HL-60/S4 treated with phorbol 12-myristate 13-acetate at 8.2 ng/mL for 4 days and 3 days (cell line): ENCODE data around the gene RUNX1.
"Not testable (repeated sequence)": the region's sequence is repeated elsewhere in the genome, so short reads cannot be mapped to it uniquely, and the experiment has no call there.

Source experiments
- in situ Hi-C: fragments of 300-500 bp; cut with MboI; formaldehyde crosslinking; loops from 2 replicates; pipeline ENCODE4 v1.15.0; 2022; ENCODE audit warnings: low sequenced_read_pairs

Gene RUNX1

DNA sequence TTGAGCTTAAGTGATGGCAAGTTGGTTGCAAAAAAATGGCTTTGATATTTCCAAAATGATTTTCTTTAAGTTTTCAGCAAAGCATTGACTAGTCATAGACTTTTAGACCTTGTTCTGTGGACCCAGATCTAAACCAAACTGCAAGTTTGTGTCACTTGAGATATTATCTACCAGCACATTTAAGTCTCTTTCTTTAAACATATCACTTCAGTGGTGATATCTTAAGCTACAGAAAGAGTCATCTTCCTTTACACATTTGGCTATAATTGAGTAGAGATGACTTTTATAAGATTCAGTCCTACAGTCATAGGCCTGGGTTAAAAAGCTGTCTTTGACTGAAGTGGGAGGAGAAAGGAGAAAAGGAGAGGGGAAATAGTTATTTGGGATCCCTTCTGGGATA lies 95.2 kb downstream of the RUNX1 start:
- in situ Hi-C loops: no loop called here

DNA sequence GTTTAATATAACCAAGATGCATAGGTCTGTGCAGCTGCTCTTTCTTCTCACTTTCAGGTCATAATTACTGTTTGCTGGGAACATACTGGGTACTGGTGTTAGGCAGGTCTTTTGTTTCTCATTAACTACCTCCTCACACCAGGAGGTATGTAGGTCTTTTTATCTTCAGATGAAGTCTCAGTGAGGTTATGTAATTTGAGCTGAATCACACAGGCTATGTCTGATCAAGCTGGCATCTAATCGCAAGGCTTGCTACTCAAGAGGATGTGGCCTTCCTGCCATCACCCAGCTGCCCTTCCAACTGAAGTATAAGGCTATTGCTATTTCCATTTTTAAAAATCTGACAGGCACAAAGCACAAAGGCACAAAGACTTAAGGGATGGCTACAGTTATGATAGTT lies 96.4 kb downstream of the RUNX1 start:
- in situ Hi-C loops: no loop called here

DNA sequence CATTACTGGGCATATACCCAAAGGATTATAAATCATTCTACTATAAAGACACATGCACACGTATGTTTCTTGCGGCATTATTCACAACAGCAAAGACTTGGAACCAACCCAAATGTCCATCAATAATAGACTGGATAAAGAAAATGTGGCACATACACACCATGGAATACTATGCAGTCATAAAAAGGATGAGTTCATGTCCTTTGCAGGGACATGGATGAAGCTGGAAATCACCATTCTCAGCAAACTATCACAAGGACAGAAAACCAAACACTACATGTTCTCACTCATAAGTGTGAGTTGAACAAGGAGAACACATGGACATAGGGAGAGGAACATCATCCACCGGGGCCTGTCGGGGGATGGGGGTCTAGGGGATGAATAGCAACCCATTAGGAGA lies 97.2 kb downstream of the RUNX1 start:
- in situ Hi-C loops: not testable (repeated sequence)

DNA sequence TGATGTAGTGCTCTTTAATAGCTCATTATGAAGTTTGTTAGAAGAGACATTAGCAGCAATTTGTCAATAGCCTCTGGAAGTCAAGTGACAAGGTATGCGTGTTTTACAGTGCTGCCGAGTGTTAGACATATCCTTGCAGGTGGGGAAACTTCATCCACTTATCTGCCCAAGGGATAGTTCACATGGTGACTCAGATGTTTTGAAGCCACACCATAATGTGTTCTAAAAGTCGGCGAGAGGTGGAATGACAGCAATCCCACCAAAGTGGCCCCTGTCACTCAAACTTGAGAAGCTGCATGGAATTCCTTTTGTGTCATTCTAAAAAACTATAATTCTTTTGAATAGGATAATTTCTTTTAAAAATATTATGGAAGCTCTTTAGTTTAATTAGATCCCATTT lies 98.1 kb downstream of the RUNX1 start:
- in situ Hi-C loops: no loop called here

DNA sequence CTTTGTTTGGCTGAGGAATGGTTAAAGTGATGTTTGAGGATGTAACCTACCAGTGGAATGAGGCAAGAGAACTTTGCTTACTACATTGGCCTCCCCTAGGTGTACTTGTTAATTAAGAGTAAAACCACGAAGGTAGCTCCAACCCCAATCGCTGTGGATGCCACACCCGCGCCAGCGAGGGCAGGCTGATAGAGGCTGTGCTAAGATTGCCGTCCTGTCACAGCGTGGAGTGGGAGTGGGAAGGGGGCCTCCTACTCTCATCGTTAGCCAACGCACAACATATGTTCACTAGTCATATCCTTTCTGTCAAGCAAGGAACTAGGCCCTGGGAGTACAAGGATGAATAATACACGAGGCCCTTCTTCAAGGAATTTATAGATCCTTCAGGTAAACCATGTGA lies 99.6 kb downstream of the RUNX1 start:
- in situ Hi-C loops: no loop called here

DNA sequence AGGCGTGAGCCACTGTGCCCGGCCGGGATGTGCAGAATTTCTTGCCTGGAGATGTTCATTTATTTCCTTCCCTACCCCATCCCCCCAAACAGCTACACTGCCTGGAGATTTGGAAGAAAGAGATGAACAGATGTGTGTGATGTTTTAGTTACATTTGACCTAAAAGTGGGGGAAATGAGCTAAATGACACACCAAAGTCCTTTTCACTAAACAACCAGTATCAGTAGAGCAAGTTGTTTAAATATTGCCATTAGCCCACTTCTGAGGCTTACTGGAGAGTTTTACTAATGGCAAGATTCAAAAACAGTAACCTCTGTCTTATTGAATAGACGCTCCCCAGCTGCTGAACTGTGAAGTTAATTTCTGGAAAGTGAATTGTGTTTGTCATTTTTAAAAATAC lies 100.1 kb downstream of the RUNX1 start:
- in situ Hi-C loops: no loop called here

DNA sequence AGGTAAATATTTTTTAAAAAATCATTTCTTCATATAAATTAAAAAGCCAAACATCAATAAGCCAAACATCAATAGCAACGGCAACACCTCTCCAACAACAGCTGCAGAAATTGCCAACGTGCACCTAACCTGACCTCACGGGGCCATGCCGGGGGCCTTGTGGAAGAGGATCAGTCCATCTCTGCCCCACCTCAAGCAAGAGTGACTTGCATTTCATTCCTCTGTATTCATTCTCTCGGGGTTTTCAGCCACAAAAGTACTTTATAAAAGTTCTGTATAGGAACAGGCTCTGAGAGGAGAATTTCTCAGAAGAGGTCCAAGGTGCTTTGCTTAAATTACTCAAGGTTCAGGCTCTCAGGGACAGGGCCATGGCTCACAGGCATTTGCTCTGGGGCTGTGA lies 100.9 kb downstream of the RUNX1 start:
- in situ Hi-C loops: no loop called here

DNA sequence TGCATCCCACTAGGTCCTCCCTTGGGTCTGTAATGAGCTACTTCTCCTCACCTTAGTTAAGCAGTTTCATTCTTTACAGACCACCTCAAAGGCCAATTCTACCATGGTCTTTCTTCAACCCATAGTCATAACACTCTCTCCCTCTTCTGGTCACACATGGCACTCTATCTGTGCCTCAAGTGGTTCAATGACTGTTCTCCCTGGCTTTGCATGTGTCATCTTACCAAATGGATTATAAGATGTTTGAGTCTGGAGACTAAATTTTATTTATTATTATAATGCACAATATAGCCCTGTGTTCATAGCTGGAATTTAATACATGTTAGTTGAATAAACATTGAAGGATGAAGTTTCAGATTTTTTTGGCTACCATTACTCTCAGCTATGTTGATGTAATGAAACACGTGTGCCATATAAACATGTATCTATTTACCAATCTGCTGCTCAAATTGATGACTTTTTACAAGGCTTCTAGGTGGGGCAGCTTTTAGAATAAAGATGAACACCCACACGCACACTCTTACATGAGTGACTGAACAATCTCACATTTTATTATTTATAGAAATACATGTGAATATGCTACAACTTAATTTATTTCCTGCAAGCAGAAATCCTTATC lies 102.1 kb downstream of the RUNX1 start:
- in situ Hi-C loops: no loop called here

DNA sequence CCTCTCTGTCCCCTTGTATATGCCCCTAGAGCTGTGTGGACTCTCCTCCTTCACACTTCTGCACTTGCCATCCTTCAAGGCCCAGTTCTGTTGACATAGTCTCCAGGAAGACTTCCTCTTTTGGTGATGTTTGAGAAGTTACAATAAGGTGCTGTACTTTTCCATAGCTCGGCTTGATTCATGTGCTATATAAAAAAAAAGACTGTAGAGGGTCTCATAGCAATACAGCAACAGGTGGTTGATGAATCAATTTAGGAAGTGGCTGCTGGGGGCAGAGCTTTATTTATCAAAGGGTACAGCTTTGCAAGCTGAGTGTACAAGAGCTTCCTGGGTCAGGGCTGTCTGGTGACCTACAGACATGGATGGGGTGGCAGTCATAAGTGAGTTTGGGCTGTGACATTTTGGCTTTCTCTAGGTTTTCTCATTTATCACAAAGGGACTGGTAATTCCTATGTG lies 102.7 kb downstream of the RUNX1 start:
- in situ Hi-C loops: no loop called here

DNA sequence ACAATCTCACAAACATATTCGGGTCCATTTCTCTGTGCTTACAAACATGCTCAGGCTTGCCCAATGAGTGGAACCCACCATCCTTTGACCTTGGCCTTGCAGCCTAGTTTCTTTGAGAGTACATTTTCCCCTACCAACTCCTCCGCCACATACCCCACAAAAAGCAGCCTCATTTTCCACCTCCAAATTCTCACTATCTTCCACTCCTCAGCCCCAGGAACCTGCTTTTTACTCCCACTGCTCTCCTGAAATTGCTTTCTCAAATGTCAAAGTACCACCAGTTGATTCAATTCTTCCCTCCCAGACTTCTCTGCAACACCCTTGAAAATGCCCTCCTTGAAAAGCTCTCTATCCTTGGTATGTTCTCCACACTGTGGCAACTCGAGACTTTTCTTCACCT lies 103.8 kb downstream of the RUNX1 start:
- in situ Hi-C loops: no loop called here

DNA sequence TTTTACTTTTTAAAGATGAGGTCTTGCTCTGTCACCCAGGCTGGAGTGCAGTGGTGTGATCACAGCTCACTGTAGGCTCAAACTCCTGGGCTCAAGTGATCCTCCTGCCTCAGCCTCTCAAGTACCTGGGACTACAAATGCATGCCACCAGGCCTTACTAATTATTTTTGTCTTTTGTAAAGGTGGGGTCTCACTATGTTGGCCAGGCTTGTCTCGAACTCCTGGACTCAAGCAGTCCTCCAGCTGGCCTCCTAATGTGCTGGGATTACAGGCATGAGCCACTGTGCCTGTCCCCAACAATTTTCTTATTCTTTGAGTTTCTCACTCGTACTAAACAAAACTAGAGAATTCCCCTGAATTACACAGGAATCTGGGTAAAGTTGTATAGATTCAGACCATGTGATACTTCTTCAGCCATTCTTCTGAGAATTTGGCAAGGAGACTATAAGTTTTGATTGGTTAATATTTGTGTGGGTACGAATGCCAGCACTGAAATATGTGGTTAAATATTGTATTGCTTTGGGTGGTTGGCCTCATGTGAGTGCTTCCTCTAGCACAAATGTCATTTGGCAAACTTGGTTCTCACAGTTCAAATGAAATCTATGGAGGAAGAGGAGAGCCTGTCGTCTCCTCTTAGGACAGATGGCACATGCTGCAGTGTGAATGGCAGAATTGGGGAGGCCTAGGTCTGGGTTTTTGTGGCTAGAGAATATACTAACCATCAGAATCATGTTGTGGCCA lies 104.9 kb downstream of the RUNX1 start:
- in situ Hi-C loops: no loop called here

DNA sequence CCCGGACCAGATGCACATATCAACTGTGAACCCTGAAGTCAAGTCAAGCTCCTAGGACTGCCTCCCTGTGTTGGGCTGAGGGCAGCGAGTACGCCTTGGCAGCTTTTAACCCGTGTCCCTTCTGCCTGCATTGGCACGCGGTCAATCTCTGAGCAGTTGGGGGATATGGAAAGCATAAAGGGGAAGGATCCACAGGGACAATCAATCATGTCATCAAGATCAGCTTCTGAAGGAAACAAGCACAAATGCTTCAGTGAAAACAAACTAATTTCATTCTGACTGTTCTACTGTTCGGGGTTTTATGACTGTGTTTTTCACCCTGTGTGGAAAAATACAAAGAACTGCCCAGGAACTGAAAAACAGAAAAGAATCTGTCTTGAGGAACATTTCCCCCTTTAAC lies 106.2 kb downstream of the RUNX1 start:
- in situ Hi-C loops: no loop called here

DNA sequence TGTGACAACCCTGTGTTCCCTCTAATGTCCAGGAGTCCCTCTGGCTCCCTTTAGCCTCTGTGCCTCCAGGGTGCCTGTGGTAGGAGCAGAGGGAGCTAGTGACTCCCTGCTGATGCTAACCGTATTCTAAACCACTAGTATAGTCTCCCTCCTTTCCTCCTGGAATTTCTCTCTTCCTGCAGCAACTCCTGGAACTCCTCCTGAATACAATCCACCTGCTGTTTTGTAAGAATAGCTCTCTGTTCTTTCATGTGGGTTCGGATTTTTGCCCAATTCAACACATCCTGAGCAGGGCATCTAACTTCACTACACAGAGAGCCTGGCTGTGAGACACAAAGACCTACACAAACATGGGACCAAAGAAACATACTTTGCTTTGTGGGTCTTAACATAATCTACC lies 107.9 kb downstream of the RUNX1 start:
- in situ Hi-C loops: no loop called here

DNA sequence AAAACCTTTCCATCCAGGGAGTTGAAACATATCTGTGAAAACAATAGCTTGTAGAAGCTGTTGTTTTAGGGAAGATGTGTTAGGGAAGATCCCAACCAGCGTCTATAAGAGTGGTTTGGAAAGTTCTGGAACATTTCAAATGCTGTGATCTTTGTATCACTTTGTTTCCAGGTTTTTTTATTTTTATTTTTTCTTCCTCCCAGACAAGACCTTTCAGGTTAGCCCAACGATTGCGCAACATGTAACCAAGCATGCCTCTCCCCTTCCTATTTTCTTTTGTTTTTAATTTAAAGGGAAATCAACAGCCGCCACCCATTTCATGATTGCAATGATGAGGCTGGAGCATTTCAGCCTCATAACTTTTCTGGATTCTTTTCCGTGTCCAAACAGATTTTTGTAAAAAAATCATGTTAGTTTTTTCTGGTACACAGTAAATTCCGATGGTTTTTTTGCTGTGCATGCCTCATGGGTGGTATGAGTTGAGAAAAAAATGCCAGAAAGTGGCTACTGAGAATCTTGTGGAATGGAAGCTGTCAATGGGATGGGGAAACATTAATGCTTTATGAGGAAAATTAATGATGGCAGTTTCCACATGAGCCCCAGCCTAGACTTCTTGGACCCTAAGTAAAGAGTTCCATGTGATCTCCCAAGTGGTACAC lies 109.3 kb downstream of the RUNX1 start:
- in situ Hi-C loops: no loop called here

DNA sequence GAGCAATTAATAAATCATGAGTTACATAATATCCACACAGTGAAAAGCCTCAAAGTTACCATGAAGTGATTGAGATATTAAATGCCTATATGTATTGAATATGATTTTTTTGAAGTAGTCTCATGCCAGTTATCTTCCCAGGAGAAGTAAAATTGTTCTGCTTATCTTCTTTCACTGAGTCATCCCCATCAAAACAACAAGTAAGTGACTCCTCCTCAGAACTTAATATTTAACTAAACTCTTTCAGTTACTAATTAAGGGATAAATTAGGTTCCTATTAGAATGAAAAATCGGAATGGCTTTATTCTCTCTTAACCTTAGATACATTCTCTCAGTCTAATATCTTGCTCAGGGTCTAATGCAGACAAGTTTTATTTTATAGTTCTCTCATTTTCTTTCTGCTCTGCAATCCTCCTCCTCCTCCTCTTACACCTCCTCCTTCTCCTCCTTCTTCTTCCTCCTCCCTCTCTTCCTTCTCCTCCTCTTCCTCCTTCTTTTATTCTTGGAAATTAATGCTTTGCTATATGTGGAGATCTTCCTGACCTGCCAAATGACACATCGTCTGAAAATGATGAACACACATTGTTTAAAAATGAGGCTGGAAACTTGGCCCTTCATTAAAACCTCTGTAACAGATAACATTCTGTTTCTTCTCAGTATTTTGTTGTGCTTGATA lies 110.9 kb downstream of the RUNX1 start:
- in situ Hi-C loops: no loop called here

DNA sequence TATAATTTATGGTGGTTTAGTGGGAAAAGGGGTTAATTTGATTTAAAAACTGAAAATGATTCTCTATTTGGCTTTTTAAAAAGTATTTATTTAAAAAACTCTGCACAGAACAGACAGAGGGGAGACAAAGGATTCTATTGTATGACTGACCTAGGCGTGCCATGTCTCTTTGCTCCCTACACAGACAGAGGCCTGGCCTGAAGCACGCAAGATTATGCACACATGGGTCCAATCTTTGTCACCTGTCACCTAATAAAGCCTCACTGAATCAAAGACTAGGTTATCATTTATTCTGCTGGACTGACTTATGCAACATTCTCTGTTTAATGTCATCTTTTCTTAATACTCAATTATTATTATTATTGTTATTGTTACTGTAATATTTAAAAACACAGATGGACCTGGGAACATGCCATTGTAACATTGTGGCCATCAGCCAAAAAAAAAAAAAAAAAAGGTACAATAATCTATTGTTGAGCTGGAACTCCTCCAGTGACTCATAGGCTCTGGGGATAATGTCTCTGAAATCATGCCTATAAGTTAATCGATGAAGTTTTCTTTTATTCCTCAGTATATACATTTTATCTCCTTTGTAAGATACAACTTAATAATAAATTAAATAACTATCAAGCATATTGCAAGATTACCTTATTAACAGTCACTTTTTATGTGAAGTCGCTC lies 112.1 kb downstream of the RUNX1 start:
- in situ Hi-C loops: no loop called here

DNA sequence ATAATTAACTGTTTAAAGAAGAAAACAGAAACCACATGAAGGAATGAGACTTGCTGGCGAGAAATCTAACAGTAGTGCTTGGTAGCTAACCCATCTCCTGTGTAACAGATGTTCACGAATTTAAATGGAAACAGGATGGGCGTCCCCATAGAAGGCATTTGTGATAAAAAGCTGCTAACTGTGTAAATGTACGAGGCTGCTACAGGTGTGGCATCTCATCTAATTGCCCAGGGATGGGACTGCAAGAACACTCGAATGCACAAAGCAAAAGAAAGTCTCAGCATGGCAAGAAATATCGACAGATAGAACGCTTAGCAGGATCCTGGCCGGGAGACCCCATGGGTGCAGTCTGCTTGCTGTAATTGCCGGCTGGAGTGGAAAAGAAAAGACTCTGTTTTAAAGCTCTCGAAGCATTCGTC lies 112.7 kb downstream of the RUNX1 start:
- in situ Hi-C loops: no loop called here

DNA sequence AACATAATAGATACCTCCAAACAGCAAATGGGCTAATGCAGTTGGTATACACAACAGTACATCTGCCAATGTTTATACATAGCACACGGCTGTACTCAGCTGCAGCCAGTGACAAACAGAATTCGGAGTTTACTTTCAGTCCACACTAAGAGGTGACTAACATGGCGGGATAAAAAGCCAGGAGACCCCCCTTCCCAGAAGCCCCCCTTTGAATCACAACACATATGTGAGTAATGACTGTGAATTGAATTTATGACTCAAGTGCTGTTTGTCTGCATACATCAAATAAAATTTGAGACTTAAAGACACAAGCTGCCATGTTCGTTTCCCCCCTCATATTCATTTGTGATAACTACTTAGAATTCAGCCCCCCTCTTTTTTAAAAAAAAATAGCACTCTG lies 113.2 kb downstream of the RUNX1 start:
- in situ Hi-C loops: no loop called here

DNA sequence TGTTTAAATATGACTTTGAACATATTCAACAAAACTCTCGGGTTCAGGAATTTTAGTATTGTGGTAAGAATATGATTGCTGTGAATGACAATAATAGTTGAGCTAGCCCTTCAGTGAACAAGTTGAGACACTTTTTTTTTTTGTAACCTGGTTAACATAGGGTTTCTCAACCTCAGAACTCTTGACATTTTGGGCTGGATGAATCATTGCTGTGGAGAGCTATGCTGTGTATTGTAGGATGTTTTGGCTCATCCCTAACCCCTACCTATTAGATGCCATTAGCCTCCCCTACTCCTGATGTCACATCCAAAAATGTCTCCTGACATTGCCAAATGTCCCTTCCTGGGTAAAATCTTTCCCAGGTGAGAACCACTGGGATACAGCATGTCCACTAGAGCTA lies 113.7 kb downstream of the RUNX1 start:
- in situ Hi-C loops: no loop called here

DNA sequence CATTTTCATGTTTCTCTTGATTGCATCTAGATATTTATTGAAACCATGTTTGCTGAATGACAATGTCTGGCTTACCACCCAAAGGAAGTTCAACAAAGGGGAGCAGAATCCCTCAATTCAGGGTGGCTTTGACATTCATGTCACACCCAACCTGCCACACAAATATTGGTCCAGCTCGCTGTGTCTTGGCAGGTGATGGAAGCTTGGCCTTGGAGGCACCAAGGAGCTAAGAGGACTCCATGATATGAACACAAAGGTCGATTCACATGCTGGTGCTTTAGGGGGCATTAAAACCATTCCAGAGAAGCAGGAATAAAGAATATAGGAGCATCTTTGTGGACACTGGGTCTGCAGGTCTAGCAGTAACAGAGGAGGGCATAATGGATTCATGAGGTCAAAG lies 114.8 kb downstream of the RUNX1 start:
- in situ Hi-C loops: no loop called here
